ENCODE measurements around the gene KNG1. TPM values are rescaled to one million over a fixed set of nuclear protein-coding genes. Genes with fewer than 3 reads are reported as not detected.
"Not testable (repeated sequence)": the region's sequence is repeated elsewhere in the genome, so short reads cannot be mapped to it uniquely, and the experiment has no call there.

Gene KNG1
- polyA plus RNA-seq, 1 experiment, result not detected

DNA sequence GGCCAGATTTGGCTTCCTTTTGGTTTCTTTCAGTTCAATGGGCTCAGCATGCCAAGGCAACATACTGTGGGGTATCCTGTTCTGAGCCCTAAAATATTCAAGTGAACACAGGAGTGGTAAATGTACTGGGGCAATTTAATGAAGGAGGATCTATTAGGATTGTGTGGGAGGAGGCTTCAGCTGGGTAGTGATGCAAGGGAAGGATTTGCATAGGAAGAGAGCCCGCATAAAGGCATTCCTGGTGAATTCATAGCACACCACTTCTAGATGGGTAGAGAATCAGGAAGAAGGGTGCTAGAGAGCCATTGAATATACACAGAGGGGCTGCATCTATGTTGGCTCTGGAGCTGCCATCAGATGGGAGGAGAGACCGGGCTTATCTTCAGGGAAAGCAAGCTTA, 20.6 kb upstream of the KNG1 start:
- POLR2A ChIA-PET, result no interaction called here
- no peak for DNase-seq (ENCODE audit: low read depth, low spot score)

GRCh38 chr3:186697510-186697909, 19.6 kb upstream of the KNG1 start:
- Histone ChIP-seq H3K27ac (ENCODE audit: low read depth, low read length) (no peak overlapping the region), H3K9me3 (ENCODE audit: control insufficient read depth, insufficient read depth, low read length) (no peaks in the 10 kb centered on the region), H3K4me3 (ENCODE audit: low read depth, low read length) (no peak overlapping the region), H3K27me3 (ENCODE audit: control insufficient read depth, insufficient read depth, low read length) (peaks cover 6% of the 10 kb centered on the region)
- ChIA-PET CTCF (no interaction called here), POLR2A (no interaction called here)
- DNase-seq (ENCODE audit: low read depth, low spot score), result no peak
- no peak for TF ChIP-seq CTCF (IDR thresholded peaks at IDR 0.05; ENCODE audit: low read depth, low read length)

More for the DNA sequence above, 20.6 kb upstream of the KNG1 start:
- H3K9me3 ChIP-seq (ENCODE audit: control insufficient read depth, insufficient read depth, low read length), result no peaks in the 10 kb centered on the region
- H3K4me3 ChIP-seq (ENCODE audit: low read depth, low read length), result no peak overlapping the region
- CTCF ChIA-PET, result no interaction called here
- TF ChIP-seq CTCF (IDR thresholded peaks at IDR 0.05; ENCODE audit: low read depth, low read length), result no peak
- peaks cover 8% of the 10 kb centered on the region for H3K27me3 ChIP-seq (ENCODE audit: control insufficient read depth, insufficient read depth, low read length)
- no peak overlapping the region for H3K27ac ChIP-seq (ENCODE audit: low read depth, low read length)

GRCh38 chr3:186700267-186700666, 16.9 kb upstream of the KNG1 start:
- ChIA-PET POLR2A (no interaction called here), CTCF (no interaction called here)
- no peak overlapping the region for H3K4me3 ChIP-seq (ENCODE audit: low read depth, low read length)
- H3K27me3 ChIP-seq (ENCODE audit: control insufficient read depth, insufficient read depth, low read length), result peaks cover 8% of the 10 kb centered on the region
- DNase-seq (ENCODE audit: low read depth, low spot score), result no peak
- no peak overlapping the region for H3K27ac ChIP-seq (ENCODE audit: low read depth, low read length)
- H3K9me3 ChIP-seq (ENCODE audit: control insufficient read depth, insufficient read depth, low read length), result no peaks in the 10 kb centered on the region
- no peak for TF ChIP-seq CTCF (IDR thresholded peaks at IDR 0.05; ENCODE audit: low read depth, low read length)

- H3K27me3 ChIP-seq (ENCODE audit: control insufficient read depth, insufficient read depth, low read length); DNase-seq (ENCODE audit: low read depth, low spot score); POLR2A ChIA-PET; CTCF ChIA-PET; H3K27ac ChIP-seq (ENCODE audit: low read depth, low read length); H3K4me3 ChIP-seq (ENCODE audit: low read depth, low read length); H3K9me3 ChIP-seq (ENCODE audit: control insufficient read depth, insufficient read depth, low read length): not testable (repeated sequence)
Observed at GRCh38 chr3:186702451-186702850, 14.7 kb upstream of the KNG1 start.

- H3K27me3 ChIP-seq (ENCODE audit: control insufficient read depth, insufficient read depth, low read length), result peaks cover 6% of the 10 kb centered on the region
- CTCF ChIA-PET, result no interaction called here
- POLR2A ChIA-PET, result no interaction called here
- no peak for DNase-seq (ENCODE audit: low read depth, low spot score)
- H3K9me3 ChIP-seq (ENCODE audit: control insufficient read depth, insufficient read depth, low read length), result no peaks in the 10 kb centered on the region
- no peak overlapping the region for H3K4me3 ChIP-seq (ENCODE audit: low read depth, low read length)
- H3K27ac ChIP-seq (ENCODE audit: low read depth, low read length), result no peak overlapping the region
- no peak for TF ChIP-seq CTCF (IDR thresholded peaks at IDR 0.05; ENCODE audit: low read depth, low read length)
Observed at GRCh38 chr3:186705882-186706780, 11.0 kb upstream of the KNG1 start.

Measured in AG04450 (cell line).